Esophagus mucosa (tissue), 1 donor: ENCODE results near the gene CACNG8. TPM values are rescaled to one million over a fixed set of nuclear protein-coding genes. Genes with fewer than 3 reads are reported as not detected.

Source experiments
- total RNA-seq: library from RNA; stranded (reverse); gene quantifications from one replicate; pipeline ENCODE4 v1.2.4, GENCODE V29; 2023
- donor health status: DM: yes; HTN: yes; CAD: no.

The CACNG8 gene
- total RNA-seq, 1 donor from 2014 or later: not detected

Other genes starting within 250 kb of the CACNG8 start
- 0.12 TPM for gene NLRP12, start 138.6 kb upstream of the CACNG8 start, total RNA-seq
- gene MYADM, start 95.1 kb upstream of the CACNG8 start, total RNA-seq: 6.9 TPM
- gene PRKCG, start 80.7 kb upstream of the CACNG8 start, total RNA-seq: not detected
- gene CACNG7, start 53.7 kb upstream of the CACNG8 start, total RNA-seq: not detected
- not detected for gene CACNG6, start 28.7 kb downstream of the CACNG8 start, total RNA-seq
- not detected for gene VSTM1, start 101.0 kb downstream of the CACNG8 start, total RNA-seq
- gene TARM1, start 118.4 kb downstream of the CACNG8 start, total RNA-seq: not detected
- gene OSCAR, start 137.9 kb downstream of the CACNG8 start, total RNA-seq: 0.40 TPM
- 104 TPM for gene NDUFA3, start 139.9 kb downstream of the CACNG8 start, total RNA-seq
- gene TFPT, start 152.7 kb downstream of the CACNG8 start, total RNA-seq: 8.8 TPM
- 34.3 TPM for gene PRPF31, start 152.8 kb downstream of the CACNG8 start, total RNA-seq
- gene CNOT3, start 174.8 kb downstream of the CACNG8 start, total RNA-seq: 31.7 TPM
- 3.7 TPM for gene LENG1, start 196.8 kb downstream of the CACNG8 start, total RNA-seq
- gene TMC4, start 210.2 kb downstream of the CACNG8 start, total RNA-seq: 36.5 TPM
- 36.7 TPM for gene MBOAT7, start 226.6 kb downstream of the CACNG8 start, total RNA-seq
- 36.1 TPM for gene TSEN34, start 228.4 kb downstream of the CACNG8 start, total RNA-seq
- 1,727 TPM for gene RPS9, start 237.9 kb downstream of the CACNG8 start, total RNA-seq